IPS DF 19.7 (cell line): ENCODE data around the gene PLXND1.
"Not testable (repeated sequence)": the region's sequence is repeated elsewhere in the genome, so short reads cannot be mapped to it uniquely, and the experiment has no call there.

Experiments
- DNase-seq: peaks from one replicate; pipeline ENCODE4 v3.0.0-alpha.2; 2013; ENCODE audit warnings: low read depth, low spot score

Gene PLXND1

DNA sequence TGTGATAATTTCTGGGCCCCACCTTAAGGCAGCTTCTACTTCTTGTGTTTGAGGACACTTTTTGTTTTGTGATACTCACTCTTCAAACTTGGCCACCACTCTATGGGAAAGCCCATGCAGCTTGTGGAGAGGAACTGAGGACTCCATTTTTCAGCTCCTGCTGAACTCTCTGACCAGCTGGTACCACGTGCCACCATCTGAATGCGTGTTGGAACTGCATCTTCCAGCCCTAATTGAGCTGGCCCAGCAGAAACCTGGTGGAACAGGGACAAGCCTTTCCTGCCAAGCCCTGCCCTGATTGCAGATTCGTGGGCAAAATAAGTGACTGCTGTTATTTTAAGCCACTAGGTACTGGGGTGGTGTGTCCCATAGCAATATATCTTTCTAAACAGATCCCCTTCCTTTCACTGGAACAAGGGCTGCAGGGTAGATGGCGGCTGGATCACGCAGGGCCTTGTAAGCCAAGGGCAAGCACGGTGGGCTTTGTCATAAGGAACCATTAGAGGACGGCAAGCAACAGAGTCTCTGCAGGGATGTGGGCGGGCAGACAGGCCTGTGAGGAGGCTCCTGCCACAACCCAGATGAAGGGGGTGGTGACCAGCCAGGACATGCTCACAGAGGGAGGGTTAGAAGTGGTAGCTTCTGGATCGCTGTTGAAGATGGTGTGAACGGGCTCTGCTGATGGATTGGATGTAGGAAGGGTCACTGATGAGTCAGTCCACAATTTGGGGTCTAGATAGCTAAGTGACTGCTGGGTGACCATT lies 54.0 kb downstream of the PLXND1 start:
- no peak for DNase-seq

GRCh38 chr3:129549805-129550204 lies 56.7 kb downstream of the PLXND1 start:
- DNase-seq, result no peak

- no peak for DNase-seq
Measured at GRCh38 chr3:129549006-129549800, 57.3 kb downstream of the PLXND1 start.

- DNase-seq, result no peak
Measured at GRCh38 chr3:129548104-129548965, 58.1 kb downstream of the PLXND1 start.

DNA sequence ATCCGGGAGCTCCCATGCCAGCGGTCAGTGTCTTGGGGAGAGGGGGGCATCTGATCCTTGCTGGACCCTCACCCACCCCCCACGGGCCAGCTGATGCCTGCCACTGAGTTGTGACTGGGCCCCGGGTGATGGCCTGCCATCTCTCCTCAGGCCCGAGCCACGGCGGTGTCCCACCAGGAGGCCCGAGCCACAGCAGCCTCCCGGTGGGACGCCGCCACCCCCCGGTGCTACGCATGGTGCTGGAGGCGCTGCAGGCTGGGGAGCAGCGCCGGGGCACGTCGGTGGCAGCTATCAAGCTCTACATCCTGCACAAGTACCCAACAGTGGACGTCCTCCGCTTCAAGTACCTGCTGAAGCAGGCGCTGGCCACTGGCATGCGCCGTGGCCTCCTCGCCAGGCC lies 59.2 kb downstream of the PLXND1 start:
- DNase-seq, result no peak

GRCh38 chr3:129545951-129546350 lies 60.5 kb downstream of the PLXND1 start:
- not testable (repeated sequence) for DNase-seq

DNA sequence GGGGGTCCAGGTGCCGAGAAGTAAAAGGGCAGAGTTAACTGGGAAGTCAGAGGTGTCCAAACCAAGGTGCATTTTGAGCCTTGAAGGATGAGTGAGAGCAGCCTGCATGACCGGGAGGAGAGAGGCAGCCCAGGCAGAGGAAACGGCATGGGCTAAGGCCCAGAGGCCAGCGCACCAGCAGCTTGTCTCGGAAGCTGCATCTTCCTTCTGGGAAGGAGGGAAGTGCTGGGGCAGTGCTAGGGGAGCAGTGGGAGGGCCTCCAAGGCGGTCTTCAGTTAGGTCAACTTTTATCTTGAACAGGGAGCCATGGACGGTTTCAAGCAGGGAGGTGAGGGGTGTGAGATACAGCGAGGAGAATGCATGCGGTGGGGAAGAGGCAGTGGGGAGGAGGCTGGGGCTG lies 62.5 kb downstream of the PLXND1 start:
- DNase-seq, result no peak

DNA sequence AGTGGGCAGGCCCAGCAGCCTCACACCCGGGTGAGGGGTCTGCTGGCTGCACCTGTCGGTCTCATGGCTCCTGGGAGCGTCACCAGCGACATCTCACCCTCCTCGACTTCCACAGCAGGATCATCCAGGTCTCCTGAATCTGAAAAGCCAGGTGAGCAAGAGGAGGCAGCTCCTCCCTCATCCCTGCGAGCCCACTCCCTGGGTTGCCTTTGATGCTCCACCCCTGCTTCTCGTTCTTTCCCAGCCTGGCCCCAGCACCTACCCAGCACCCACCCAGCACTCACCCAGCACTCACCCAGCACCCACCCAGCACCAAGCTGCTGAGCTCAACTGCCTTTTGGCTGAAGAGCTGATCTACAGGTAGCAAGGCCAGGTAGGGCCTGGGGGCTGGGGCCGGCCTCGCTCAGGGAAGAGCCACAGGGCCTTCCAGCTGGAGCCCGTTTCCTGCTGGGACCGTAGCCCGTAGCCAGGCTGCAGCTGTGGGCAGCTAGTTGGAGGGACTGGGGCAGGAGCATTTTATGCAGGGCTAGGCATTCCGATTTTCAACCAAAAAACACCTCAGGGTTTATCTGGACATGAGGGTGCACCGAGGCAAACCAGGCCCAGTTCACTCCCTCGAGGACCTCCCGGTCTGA lies 63.2 kb downstream of the PLXND1 start, which contains the start of gene H1-8:
H1-8 (plus strand) TSS at position 20 of the 635 bp plus-strand sequence; CDS start at position 64, 44 bp downstream.
- no peak for DNase-seq

- no peak for DNase-seq
Measured at GRCh38 chr3:129542747-129543146, 63.7 kb downstream of the PLXND1 start.

GRCh38 chr3:129540776-129541516 lies 65.5 kb downstream of the PLXND1 start:
- DNase-seq, result no peak

GRCh38 chr3:129539206-129539605 lies 67.3 kb downstream of the PLXND1 start:
- no peak for DNase-seq

DNA sequence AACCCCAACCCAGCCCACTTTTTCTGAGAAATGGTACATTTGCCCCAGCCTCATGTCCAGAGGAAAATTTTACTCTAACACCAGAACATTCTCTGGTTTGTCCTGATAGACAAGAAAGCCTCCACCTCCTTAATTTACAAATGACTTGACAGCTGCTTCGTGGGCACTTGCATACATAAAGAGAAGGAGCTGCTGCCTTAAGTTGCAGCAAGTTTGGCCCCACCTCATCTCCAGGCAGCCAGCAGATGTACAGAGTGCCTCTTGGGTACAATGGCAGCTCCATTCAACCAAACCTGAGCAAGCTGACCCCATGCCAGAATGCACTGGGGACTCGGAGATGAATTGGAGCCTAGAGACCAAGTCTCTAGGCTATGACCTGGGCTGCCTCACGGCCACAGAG lies 69.7 kb downstream of the PLXND1 start:
- DNase-seq, result no peak

DNA sequence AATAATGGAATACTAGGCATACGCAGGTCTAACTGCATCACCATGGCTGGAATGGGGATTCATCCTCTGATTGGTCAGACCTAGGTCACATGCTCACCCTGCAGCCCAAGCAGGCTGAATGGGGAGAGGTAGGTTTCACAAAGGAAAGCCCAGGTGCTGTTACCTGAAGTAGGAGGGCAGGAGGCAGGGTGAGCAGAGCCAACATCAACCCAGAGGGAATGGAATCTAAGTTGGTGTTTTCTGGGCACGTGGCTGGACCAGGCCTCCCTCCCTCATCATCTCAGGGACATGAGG lies 70.2 kb downstream of the PLXND1 start:
- no peak for DNase-seq

GRCh38 chr3:129535075-129535474 lies 71.4 kb downstream of the PLXND1 start:
- no peak for DNase-seq

- DNase-seq, result no peak
Measured at GRCh38 chr3:129534428-129535027, 71.9 kb downstream of the PLXND1 start.

- no peak for DNase-seq
Measured at GRCh38 chr3:129533406-129533805, 73.1 kb downstream of the PLXND1 start.

- DNase-seq, result no peak
Measured at GRCh38 chr3:129532261-129532660, 74.2 kb downstream of the PLXND1 start.

DNA sequence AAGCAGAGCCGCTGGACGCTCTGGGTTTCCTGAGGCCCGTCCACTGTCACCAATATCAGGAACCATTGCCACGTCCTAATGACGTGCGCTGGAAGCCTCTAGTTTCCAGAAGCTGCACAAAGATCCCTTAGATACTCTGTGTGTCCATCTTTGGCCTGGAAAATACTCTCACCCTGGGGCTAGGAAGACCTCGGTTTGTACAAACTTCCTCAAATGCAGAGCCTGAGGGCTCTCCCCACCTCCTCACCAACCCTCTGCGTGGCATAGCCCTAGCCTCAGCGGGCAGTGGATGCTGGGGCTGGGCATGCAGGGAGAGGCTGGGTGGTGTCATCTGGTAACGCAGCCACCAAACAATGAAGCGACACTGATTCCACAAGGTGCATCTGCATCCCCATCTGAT lies 74.8 kb downstream of the PLXND1 start:
- DNase-seq, result no peak

DNA sequence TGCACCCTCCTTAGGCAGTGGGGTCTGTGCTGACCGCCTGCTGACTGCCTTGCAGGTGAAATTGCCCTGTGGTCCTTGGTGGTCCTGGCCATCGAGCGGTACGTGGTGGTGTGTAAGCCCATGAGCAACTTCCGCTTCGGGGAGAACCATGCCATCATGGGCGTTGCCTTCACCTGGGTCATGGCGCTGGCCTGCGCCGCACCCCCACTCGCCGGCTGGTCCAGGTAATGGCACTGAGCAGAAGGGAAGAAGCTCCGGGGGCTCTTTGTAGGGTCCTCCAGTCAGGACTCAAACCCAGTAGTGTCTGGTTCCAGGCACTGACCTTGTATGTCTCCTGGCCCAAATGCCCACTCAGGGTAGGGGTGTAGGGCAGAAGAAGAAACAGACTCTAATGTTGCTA lies 75.7 kb downstream of the PLXND1 start:
- DNase-seq, result no peak

DNA sequence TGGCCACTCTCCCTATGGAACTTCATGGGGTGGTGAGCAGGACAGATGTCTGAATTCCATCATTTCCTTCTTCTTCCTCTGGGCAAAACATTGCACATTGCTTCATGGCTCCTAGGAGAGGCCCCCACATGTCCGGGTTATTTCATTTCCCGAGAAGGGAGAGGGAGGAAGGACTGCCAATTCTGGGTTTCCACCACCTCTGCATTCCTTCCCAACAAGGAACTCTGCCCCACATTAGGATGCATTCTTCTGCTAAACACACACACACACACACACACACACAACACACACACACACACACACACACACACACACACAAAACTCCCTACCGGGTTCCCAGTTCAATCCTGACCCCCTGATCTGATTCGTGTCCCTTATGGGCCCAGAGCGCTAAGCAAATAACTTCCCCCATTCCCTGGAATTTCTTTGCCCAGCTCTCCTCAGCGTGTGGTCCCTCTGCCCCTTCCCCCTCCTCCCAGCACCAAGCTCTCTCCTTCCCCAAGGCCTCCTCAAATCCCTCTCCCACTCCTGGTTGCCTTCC lies 76.2 kb downstream of the PLXND1 start:
- DNase-seq, result peak; percentile 45
